Calu3 (cell line): ENCODE measurements around the gene RND3. TPM values are rescaled to one million over a fixed set of nuclear protein-coding genes. Genes with fewer than 3 reads are reported as not detected.

Experiments used
- BruUV-seq: library from RNA; stranded (reverse); fragments of 400-500 nt; replicated peaks from 2 replicates; lab custom pipeline; 2021; lab: Mats Ljungman, UMichigan
- CTCF ChIA-PET: fragments of 300-600 bp; sonication (Branson Sonifier 250); formaldehyde crosslinking; loops from one replicate; lab custom pipeline; 2022; ENCODE audit warnings: antibody characterized with exemption; lab: Charles Lee
- DNase-seq: peaks from one replicate; pipeline ENCODE4 v3.0.0; 2022
- H3K27ac Mint-ChIP-seq: one replicate; pipeline ENCODE4 v1.8.0; 2022; ENCODE audit warnings: mixed read lengths; ENCODE audit not compliant: unreplicated experiment
- H3K27me3 Mint-ChIP-seq: one replicate; pipeline ENCODE4 v1.8.0; 2022; ENCODE audit warnings: mixed read lengths; ENCODE audit not compliant: unreplicated experiment
- H3K36me3 Mint-ChIP-seq: one replicate; pipeline ENCODE4 v1.8.0; 2022; ENCODE audit warnings: mild to moderate bottlenecking, moderate library complexity, mixed read lengths; ENCODE audit not compliant: insufficient read depth, unreplicated experiment
- H3K4me1 Mint-ChIP-seq: one replicate; pipeline ENCODE4 v1.8.0; 2022; ENCODE audit warnings: mild to moderate bottlenecking, low read depth, mixed read lengths; ENCODE audit not compliant: unreplicated experiment
- H3K4me3 Mint-ChIP-seq: one replicate; pipeline ENCODE4 v1.8.0; 2022; ENCODE audit warnings: mild to moderate bottlenecking, low read depth, moderate library complexity, mixed read lengths; ENCODE audit not compliant: unreplicated experiment
- H3K9me3 Mint-ChIP-seq: one replicate; pipeline ENCODE4 v1.8.0; 2022; ENCODE audit warnings: low read depth, mixed read lengths; ENCODE audit not compliant: unreplicated experiment
- intact Hi-C: fragments of 100-400 bp; cut with micrococcal nuclease; formaldehyde crosslinking; loops from one replicate; pipeline ENCODE4 v1.10.0; 2022; ENCODE audit not compliant: unreplicated experiment
- total RNA-seq: library from RNA; stranded (reverse); gene quantifications from 2 replicates; pipeline ENCODE4 v1.2.3, GENCODE V29; 2022
- TF ChIP-seq, protein P1 (sequence below): fragments of 200-600 bp; IDR thresholded peaks from one replicate; pipeline ENCODE4 v1.8.0; 2022; ENCODE audit warnings: antibody characterized with exemption; ENCODE audit not compliant: unreplicated experiment

Gene RND3
- total RNA-seq, 1 experiment from 2014 or later = 118 TPM

DNA sequence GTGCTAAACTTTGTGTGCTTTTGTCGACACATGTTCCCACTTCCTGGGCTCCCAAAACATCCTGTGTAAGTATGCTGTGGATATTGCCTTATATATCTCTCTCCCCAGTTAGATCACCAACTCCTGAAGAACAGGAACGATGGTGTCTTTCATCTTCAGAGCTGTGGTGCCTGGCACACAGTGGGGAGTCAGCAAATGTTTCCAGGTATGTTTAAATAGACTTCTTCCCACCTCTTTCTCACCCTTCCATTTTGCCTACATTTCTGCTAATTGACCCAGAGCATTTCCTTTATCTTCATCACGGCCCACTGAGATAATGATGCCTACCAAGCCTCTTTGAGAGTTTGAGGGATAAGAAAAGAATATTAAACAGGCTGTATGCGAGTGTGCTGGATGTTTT is 60.7 kb downstream of the RND3 start:
- CTCF ChIA-PET = no interaction called here
- H3K36me3 Mint-ChIP-seq = no peaks in the 10 kb centered on the region
- no peak for DNase-seq
- intact Hi-C loops = no loop called here
- no peaks in the 10 kb centered on the region for H3K9me3 Mint-ChIP-seq
- no peaks in the 10 kb centered on the region for H3K27me3 Mint-ChIP-seq
- H3K4me1 Mint-ChIP-seq = peaks cover 13% of the 10 kb centered on the region
- TF ChIP-seq, protein P1, sequence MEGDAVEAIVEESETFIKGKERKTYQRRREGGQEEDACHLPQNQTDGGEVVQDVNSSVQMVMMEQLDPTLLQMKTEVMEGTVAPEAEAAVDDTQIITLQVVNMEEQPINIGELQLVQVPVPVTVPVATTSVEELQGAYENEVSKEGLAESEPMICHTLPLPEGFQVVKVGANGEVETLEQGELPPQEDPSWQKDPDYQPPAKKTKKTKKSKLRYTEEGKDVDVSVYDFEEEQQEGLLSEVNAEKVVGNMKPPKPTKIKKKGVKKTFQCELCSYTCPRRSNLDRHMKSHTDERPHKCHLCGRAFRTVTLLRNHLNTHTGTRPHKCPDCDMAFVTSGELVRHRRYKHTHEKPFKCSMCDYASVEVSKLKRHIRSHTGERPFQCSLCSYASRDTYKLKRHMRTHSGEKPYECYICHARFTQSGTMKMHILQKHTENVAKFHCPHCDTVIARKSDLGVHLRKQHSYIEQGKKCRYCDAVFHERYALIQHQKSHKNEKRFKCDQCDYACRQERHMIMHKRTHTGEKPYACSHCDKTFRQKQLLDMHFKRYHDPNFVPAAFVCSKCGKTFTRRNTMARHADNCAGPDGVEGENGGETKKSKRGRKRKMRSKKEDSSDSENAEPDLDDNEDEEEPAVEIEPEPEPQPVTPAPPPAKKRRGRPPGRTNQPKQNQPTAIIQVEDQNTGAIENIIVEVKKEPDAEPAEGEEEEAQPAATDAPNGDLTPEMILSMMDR = no peak
- no peak overlapping the region for H3K27ac Mint-ChIP-seq
- no peak overlapping the region for H3K4me3 Mint-ChIP-seq
- no TSS peak for BruUV-seq

DNA sequence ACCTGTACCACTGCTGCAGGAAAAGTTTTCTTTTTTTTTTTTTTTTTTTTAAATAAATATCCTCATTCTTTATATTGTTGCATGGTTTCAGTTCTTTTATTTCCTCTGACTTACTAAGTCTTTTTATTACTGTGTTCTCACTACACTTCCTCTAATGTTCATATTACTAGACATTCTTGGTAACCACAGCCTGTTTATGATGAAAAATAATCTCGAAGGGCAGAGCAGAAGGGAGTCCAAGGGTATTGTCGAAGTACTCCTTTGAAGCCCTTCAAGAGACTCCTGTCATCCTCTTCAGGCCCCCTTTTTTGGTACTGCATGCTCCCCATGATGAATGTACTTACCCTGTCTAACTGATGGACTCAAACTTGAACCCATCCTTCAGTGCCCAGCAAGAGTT is 61.2 kb downstream of the RND3 start:
- no TSS peak for BruUV-seq

DNA sequence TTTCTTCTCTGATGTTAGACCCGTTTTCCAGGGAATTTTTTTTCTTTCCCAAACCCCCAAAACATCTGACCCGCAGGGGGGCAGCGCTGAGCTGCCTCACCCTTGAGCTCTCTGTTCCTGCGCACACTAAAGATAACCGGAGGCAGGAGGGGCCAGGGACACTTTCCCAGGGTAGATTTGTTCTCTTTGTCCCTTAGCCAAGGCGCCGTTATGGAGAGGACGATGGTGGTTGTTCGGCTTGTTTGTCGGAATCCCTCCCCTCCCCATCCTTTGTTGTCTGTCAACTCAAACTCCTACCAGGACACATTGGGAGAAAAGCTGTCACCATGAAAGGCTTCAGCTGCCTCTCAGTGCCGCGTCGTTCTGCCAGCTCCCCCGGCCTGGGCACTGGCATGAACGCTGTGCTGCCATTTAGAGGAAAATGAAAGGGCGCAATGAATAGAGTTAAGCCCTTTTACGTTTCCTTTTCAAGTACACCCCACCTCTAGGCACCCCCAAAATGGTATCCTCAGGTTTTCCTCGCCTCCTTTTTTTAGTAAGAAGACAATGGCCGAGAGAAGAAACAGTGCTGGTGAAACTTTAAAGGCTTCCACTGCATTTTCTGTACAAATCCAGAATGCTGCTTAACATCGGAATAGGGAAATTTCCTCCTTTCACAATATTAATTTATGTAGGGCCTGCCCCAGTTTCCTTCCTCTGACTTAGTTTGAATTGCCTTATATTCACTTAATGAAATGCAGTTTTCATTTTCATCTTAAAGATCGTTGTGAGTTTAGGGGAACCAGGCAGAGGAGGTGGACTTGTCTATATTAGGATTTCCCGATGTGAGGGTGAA is 62.1 kb downstream of the RND3 start:
- TF ChIP-seq, protein P1 = no peak
- Mint-ChIP-seq H3K27me3 (no peaks in the 10 kb centered on the region), H3K27ac (no peak overlapping the region), H3K4me1 (peaks cover 13% of the 10 kb centered on the region), H3K36me3 (no peaks in the 10 kb centered on the region), H3K9me3 (no peaks in the 10 kb centered on the region), H3K4me3 (no peak overlapping the region)
- no TSS peak for BruUV-seq
- CTCF ChIA-PET = interaction anchor here (0.7 kb wide), 1 partner anchor 237 kb away, joined by 7 read pairs; no protein-coding TSS in a partner anchor
- DNase-seq = no peak
- intact Hi-C loops = no loop called here

More for the DNA sequence above, 61.2 kb downstream of the RND3 start:
- intact Hi-C loops = no loop called here
- Mint-ChIP-seq H3K4me3 (no peak overlapping the region), H3K27me3 (no peaks in the 10 kb centered on the region), H3K36me3 (no peaks in the 10 kb centered on the region), H3K4me1 (peaks cover 13% of the 10 kb centered on the region), H3K27ac (no peak overlapping the region), H3K9me3 (no peaks in the 10 kb centered on the region)
- CTCF ChIA-PET = interaction anchor here (0.7 kb wide), 1 partner anchor 238 kb away, joined by 7 read pairs; no protein-coding TSS in a partner anchor
- TF ChIP-seq, protein P1 = no peak
- DNase-seq = no peak

DNA sequence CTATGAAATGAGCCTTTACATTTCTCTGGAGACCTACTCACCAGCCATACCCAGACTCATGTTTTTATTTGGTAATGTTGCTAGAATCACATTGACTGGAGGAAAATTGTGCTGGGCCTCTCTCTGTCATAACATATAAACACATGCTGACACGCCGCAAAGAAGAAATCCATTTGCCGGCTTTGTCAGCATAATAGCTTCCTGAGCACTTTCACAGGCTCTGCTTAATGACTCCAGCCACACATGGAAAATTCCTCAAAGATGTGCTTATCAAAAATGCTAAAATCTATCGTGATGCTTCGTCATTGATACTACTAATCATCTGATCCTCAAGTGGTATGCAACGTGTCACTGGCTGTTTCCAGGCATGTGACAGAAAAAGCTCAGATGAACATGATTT is 63.1 kb downstream of the RND3 start:
- intact Hi-C loops = no loop called here
- DNase-seq = no peak
- TF ChIP-seq, protein P1 = no peak
- Mint-ChIP-seq H3K4me3 (no peak overlapping the region), H3K27ac (no peak overlapping the region), H3K36me3 (no peaks in the 10 kb centered on the region), H3K27me3 (no peaks in the 10 kb centered on the region), H3K4me1 (peaks cover 13% of the 10 kb centered on the region), H3K9me3 (no peaks in the 10 kb centered on the region)
- CTCF ChIA-PET = no interaction called here
- BruUV-seq = no TSS peak
